Kidney epithelial cell (primary cell): ENCODE measurements around the gene RO60. TPM values are rescaled to one million over a fixed set of nuclear protein-coding genes. Genes with fewer than 3 reads are reported as not detected.

ENCODE experiments used
- DNase-seq: peaks from one replicate; pipeline ENCODE4 v3.0.0-alpha.2; 2010; ENCODE audit warnings: low read depth
- H3K27me3 ChIP-seq: 2 replicates; pipeline ENCODE4 v1.6.0; 2011; ENCODE audit warnings: low read length; ENCODE audit not compliant: control insufficient read depth, insufficient read depth
- H3K36me3 ChIP-seq: 2 replicates; pipeline ENCODE4 v1.5.1; 2011; ENCODE audit warnings: low read length; ENCODE audit not compliant: control insufficient read depth, insufficient read depth
- H3K4me3 ChIP-seq: 2 replicates; pipeline ENCODE4 v1.5.1; 2011; ENCODE audit warnings: low read depth, mild to moderate bottlenecking, control low read depth, low read length
- CTCF ChIP-seq: IDR thresholded peaks from 2 replicates; pipeline ENCODE4 v1.5.1; 2011; ENCODE audit warnings: mild to moderate bottlenecking, moderate library complexity, low read length, control low read depth, inconsistent platforms; ENCODE audit not compliant: insufficient read depth, poor library complexity, severe bottlenecking
- total RNA-seq: library from RNA; depleted of rRNA; stranded (reverse); fragments of >200 nt; gene quantifications from 2 replicates; pipeline ENCODE4 v1.2.3, GENCODE V29; 2015

The RO60 gene
- total RNA-seq, 1 donor from 2014 or later: 96.7 TPM

- no peak for TF ChIP-seq CTCF
- Histone ChIP-seq H3K36me3 (peaks cover 2% of the 10 kb centered on the region), H3K4me3 (no peak overlapping the region), H3K27me3 (no peaks in the 10 kb centered on the region)
- DNase-seq: no peak
These were observed 18.6 kb downstream of the RO60 start for GRCh38 chr1:193077991-193078390.

GRCh38 chr1:193079187-193079586 is 19.8 kb downstream of the RO60 start:
- H3K27me3 ChIP-seq: no peaks in the 10 kb centered on the region
- no peak for TF ChIP-seq CTCF
- no peak for DNase-seq
- peaks cover 2% of the 10 kb centered on the region for H3K36me3 ChIP-seq
- no peak overlapping the region for H3K4me3 ChIP-seq

GRCh38 chr1:193083365-193084088 is 24.1 kb downstream of the RO60 start:
- no peak for TF ChIP-seq CTCF
- Histone ChIP-seq H3K27me3 (no peaks in the 10 kb centered on the region), H3K36me3 (no peaks in the 10 kb centered on the region), H3K4me3 (no peak overlapping the region)
- DNase-seq: no peak

- no peaks in the 10 kb centered on the region for H3K36me3 ChIP-seq
- no peak for DNase-seq
- TF ChIP-seq CTCF: no peak
- no peaks in the 10 kb centered on the region for H3K27me3 ChIP-seq
- H3K4me3 ChIP-seq: no peak overlapping the region
These were observed 25.9 kb downstream of the RO60 start for GRCh38 chr1:193085263-193085662.

GRCh38 chr1:193086342-193086741 is 26.9 kb downstream of the RO60 start:
- DNase-seq: no peak
- no peaks in the 10 kb centered on the region for H3K27me3 ChIP-seq
- no peaks in the 10 kb centered on the region for H3K36me3 ChIP-seq
- TF ChIP-seq CTCF: no peak
- no peak overlapping the region for H3K4me3 ChIP-seq

- no peak for TF ChIP-seq CTCF
- Histone ChIP-seq H3K27me3 (no peaks in the 10 kb centered on the region), H3K36me3 (no peaks in the 10 kb centered on the region), H3K4me3 (no peak overlapping the region)
- no peak for DNase-seq
These were observed 28.5 kb downstream of the RO60 start for GRCh38 chr1:193087893-193088292.
